ACHN (cell line): Measurements from ENCODE around the gene GMEB2.
"Not testable (repeated sequence)": the region's sequence is repeated elsewhere in the genome, so short reads cannot be mapped to it uniquely, and the experiment has no call there.

ENCODE experiments used
- DNase-seq: peaks from one replicate; pipeline ENCODE4 v3.0.0-alpha.2; 2015
- in situ Hi-C: cut with HindIII; loops from 2 replicates; pipeline ENCODE4 v1.10.0; 2017; ENCODE audit warnings: low sequenced_read_pairs, low pct_ligation_motif_present, low pct_unique_long_range_greater_than_20kb

The GMEB2 gene

GRCh38 chr20:63622096-63622495, 4.8 kb downstream of the GMEB2 start:
- DNase-seq = no peak
- in situ Hi-C loops = no loop called here

DNA sequence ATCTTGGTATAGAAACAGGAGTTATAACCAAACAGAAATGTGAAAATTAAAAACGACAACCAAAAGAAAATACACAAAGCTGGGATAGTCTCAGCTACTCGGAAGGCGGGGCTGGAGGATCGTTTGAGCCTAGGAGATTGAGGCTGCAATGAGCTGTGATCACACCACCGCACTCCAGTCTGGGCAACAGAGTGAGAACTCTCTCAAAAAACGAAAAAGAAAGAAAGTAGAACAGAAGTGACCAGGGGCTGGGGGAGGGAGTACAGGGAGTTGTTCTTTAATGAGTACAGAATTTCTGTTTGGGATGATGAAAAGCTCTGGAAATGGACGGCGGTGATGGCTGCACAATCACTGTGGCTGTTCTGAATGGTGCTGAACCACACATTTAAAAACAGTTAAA, 5.9 kb downstream of the GMEB2 start:
- DNase-seq = no peak
- in situ Hi-C loops = no loop called here

DNA sequence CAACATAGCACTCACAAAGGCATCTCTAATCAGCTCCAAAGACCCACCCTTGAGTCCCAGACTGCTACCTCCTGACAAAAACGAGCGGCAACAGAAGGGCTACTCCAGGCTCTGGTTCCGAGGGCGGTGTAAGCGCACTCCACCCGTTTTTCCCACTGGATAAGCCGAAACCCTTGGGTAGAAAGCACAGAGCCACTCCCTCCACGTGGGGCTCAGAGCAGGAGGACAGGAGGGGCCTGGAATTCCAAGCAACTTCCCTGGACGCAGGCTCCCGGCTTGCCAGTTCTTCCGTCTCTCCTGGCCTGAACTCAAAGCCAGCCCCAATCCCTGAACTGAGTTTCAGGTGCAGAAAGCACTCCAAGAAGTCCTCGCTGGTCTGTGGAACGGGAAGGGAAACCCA, 7.4 kb downstream of the GMEB2 start:
- in situ Hi-C loops = no loop called here
- no peak for DNase-seq

- DNase-seq = no peak
- in situ Hi-C loops = no loop called here
These were observed 7.8 kb downstream of the GMEB2 start for GRCh38 chr20:63619086-63619485.

DNA sequence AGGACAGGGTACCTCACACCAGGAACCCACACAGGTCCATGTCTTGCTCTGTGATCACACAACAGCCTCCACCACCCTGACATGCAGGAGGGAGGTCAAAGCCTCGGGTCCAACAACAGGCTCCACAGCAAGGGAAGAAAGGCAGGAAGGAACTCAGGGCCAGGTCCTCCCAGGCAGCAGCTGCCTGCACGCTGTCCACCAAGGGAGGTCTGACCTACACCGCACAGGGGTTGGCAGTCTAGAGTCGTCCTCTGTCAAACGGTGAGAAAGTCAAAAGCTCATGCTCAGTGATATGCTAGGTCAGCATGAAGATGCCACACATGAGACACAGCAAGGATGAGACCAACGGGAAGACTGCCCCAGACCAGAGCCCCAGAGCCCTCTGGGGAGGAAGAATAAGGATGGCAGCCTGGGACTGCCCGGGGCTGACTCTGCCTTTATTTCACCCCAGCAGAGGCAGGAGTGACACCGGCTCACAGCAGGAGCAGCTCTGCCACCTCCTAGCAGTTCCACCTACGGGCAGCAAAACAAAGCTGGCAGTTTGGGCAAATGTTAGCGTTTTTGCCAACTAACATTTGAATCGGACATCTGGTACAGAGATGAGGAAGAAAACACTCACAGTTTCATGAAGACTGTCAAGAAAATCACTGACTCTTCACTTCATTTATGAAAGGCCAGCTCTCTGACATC, 8.5 kb downstream of the GMEB2 start:
- no peak for DNase-seq
- in situ Hi-C loops = no loop called here

DNA sequence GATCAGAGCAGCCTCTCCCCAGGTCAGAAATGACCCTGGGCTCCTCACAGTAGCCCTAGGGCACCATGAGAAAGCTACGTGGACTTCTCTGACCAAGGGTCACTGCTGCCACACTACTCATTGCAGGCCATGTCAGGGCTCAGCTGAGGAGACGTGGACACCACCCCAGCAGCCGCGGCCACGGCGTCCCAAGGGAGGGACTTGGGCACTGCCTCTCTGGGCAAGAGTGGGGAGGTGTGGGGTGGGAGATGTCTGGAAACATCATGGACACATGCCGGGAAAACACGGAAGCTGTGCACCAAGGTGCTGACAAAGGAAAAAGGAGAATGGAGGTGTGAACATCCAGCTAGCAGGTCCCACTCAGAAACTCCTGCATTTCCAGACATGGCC, 9.0 kb downstream of the GMEB2 start:
- in situ Hi-C loops = no loop called here
- no peak for DNase-seq

- in situ Hi-C loops = no loop called here
- DNase-seq = no peak
These were observed 9.6 kb downstream of the GMEB2 start for GRCh38 chr20:63617092-63617875.

GRCh38 chr20:63613863-63614594, 12.9 kb downstream of the GMEB2 start:
- in situ Hi-C loops, DNase-seq: not testable (repeated sequence)

DNA sequence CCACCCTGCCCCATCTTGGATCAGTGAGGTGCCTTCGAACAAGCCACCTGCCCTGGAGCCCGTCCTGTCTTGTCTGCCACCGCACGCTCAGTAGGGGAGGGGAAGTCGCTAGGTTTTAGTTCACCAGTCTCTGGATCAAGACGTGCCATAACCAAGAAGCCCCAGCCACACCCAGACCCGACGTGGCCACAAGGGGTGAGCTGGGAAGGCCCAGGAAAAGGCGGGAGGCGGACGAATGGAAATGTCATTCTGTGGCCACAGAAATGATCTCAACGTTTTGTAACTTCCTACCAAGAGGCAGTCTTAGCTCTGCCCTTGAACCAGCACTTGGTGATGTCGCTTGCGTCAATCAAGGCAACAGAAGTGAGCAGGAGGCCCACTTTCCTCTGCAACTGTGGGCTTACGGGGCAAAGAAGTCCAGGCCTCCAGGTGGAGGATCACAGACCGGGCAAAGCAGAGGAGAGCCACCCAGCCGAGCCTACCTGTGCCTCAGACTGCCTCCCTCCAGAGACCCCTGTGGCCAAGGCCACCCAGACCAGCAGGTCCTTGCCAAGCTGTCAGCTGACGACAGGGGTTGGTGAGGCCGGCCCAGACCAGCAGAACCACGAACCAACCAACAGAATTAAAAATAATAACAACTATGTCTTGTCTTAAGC, 14.5 kb downstream of the GMEB2 start:
- in situ Hi-C loops = no loop called here
- DNase-seq = no peak

DNA sequence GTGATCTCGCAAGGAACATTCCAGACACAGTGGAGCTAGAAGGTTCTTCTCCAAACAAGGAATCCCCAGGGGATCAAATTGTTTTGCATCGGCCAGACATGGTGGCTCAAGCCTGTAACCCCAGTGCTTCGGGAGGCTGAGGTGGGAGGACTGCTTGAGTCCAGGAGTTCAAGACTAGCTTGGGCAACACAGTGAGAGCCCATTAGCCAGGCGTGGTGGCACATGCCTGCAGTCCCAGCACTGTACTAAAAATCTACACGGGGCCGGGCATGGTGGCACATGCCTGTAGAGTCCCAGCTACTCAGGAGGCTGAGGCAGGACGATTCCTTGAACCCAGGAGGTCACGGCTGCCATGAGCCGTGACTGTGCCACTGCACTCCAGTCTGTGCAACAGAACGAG, 15.3 kb downstream of the GMEB2 start:
- in situ Hi-C loops = no loop called here
- no peak for DNase-seq

GRCh38 chr20:63610581-63611435, 16.1 kb downstream of the GMEB2 start:
- no peak for DNase-seq

GRCh38 chr20:63606686-63607085, 20.2 kb downstream of the GMEB2 start:
- no peak for DNase-seq
- in situ Hi-C loops = no loop called here

More at GRCh38 chr20:63610581-63611435, 16.1 kb downstream of the GMEB2 start:
- in situ Hi-C loops = no loop called here

- DNase-seq = no peak
- in situ Hi-C loops = no loop called here
These were observed 24.6 kb downstream of the GMEB2 start for GRCh38 chr20:63602321-63602720.

DNA sequence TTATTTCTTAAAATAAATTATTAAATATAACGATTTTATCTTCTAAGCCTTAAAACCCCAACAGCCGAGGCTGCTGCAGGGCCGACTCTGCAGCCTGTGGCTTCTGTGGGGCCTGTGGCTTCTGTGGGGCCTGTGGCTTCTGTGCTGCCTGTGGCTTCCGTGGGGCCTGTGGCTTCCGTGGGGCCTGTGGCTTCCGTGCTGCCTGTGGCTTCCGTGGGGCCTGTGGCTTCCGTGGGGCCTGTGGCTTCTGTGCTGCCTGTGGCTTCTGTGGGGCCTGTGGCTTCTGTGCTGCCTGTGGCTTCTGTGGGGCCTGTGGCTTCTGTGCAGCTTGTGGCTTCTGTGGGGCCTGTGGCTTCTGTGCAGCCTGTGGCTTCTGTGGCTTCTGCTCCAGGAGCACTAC, 25.2 kb downstream of the GMEB2 start:
- in situ Hi-C loops, DNase-seq: not testable (repeated sequence)

DNA sequence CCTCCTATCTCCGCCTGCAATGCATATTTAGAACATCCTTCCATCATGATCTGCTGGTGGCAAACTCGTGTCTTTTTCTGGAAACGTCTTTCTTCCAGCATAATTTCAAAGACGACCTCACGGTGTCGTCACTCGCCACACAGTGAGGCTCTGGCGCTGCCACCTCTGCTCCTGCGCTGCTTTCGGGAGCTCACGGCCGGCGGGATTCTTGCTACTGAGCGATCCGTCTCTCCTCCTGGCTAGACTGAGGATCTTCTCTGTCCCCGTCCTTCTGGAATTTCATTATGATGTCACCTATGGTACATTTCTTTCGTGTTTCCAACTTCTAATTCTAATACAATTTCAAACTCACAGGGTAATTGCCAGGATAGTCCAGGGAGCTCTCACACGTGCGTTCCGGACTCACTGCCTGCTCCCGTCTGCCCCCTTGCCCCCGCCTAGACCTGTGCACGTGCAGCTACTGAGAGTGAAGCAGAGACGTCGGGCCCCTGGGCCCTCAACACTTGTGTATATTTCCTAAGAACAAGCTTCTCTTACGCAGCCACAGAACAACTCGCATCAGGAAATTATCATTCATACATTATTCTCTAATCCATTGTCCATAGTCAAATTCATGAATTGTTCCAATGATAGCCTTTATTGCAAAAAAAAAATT, 27.4 kb downstream of the GMEB2 start:
- DNase-seq = no peak
- in situ Hi-C loops = loop anchor here (25.0 kb wide), 1 partner anchor 263 kb away; the partner anchor contains the start of genes ABHD16B and TPD52L2

GRCh38 chr20:63598479-63599395, 28.2 kb downstream of the GMEB2 start:
- in situ Hi-C loops = loop anchor here (25.0 kb wide), 1 partner anchor 264 kb away; the partner anchor contains the start of genes ABHD16B and TPD52L2
- DNase-seq = no peak
